ENCODE data around the gene TOMM20.

The TOMM20 gene

GRCh38 chr1:235069577-235070563 is 58.8 kb downstream of the TOMM20 start:
- FAIRE-seq (no peak), DNase-seq (ENCODE audit: insufficient read length, low spot score) (peak; percentile 44)

- no peak for FAIRE-seq
- no peak for DNase-seq (ENCODE audit: insufficient read length, low spot score)
These were observed 59.5 kb downstream of the TOMM20 start for GRCh38 chr1:235069176-235069575.

GRCh38 chr1:235068158-235069121 is 60.2 kb downstream of the TOMM20 start:
- peak; percentile 26 for DNase-seq (ENCODE audit: insufficient read length, low spot score)
- FAIRE-seq: no peak

GRCh38 chr1:235067396-235068157 is 61.1 kb downstream of the TOMM20 start:
- DNase-seq (ENCODE audit: insufficient read length, low spot score): peak; percentile 96

GRCh38 chr1:235063068-235063765 is 65.4 kb downstream of the TOMM20 start:
- DNase-seq (ENCODE audit: insufficient read length, low spot score): no peak
- FAIRE-seq: no peak

More at GRCh38 chr1:235067396-235068157, 61.1 kb downstream of the TOMM20 start:
- FAIRE-seq: no peak

- DNase-seq (ENCODE audit: insufficient read length, low spot score) (no peak), FAIRE-seq (no peak)
These were observed 67.8 kb downstream of the TOMM20 start for GRCh38 chr1:235060607-235061470.

Data from HTR-8/SVneo (cell line).